ENCODE results near the gene PITX2. TPM values are rescaled to one million over a fixed set of nuclear protein-coding genes. Genes with fewer than 3 reads are reported as not detected.

PITX2 gene
- total and polyA plus RNA-seq, 2 of the 8 experiments (the other 6 are each of a cell fraction or from before 2014, with no cell fraction given), result 0.09 to 0.67 TPM

DNA sequence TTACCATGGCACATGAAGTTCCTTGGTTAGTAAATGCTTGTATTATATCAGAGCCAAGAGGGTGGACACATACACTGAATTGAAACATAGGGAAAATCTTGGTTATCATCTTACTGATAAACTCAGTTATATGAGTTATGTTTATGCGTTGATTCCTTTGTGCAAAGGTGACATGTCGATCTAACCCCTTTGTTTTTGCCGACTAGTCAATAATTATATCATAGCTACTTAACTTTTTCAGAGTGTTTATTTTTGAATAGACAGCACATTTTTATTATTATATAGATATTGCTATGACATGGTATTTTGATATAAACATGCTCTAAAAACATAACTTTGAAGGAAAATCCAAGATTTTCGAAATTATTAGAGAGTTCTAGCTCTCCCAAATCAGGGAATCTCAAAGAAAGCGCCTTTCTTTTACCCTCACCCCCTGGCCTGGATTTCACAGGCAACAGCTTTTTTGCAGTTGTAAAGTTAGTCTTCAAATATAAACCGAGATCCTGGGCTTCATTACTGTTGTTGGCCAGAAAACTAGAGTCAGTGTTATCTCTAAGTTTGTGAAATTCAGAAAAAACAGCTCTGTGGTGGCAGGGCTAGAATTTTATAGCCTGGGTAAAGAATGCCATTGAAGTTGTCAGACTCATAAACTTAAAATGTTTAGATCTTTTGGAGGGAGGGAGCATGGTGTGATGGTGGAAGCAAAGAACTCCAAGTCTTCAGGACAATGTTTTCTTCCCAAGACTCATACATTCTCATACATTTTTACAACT is 45.8 kb upstream of the PITX2 start:
- no peak overlapping the region for H2AFZ ChIP-seq (ENCODE audit: low read length)
- DNase-seq (ENCODE audit: low read depth in 1 of 2, low spot score in 2 of 2), result no peak
- H3K23ac ChIP-seq (ENCODE audit: insufficient read length), result no peak overlapping the region
- H4K91ac ChIP-seq (replicated peaks; ENCODE audit: insufficient read length, low read length), result no peak overlapping the region
- no peaks in the 10 kb centered on the region for H3K79me2 ChIP-seq (ENCODE audit: control insufficient read depth in 1 of 2, insufficient read depth in 2 of 2, low read length in 2 of 2)
- H3K4me3 ChIP-seq (ENCODE audit: extremely low read depth in 1 of 4, insufficient read depth in 2 of 4, low read depth in 3 of 4, low read length in 4 of 4), result no peak overlapping the region
- H2BK5ac ChIP-seq (ENCODE audit: low read depth, low read length), result no peak overlapping the region
- no peak overlapping the region for H3K56ac ChIP-seq (replicated peaks; ENCODE audit: insufficient read length, low read depth, low read length)
- no peak overlapping the region for H4K8ac ChIP-seq (ENCODE audit: extremely low read depth, insufficient read depth, low read length)
- H3K36me3 ChIP-seq (ENCODE audit: control insufficient read depth in 2 of 4, insufficient read depth in 4 of 4, low read length in 3 of 4), result no peaks in the 10 kb centered on the region
- H2BK12ac ChIP-seq (ENCODE audit: low read depth, low read length), result no peak overlapping the region
- ChIA-PET POLR2A (ENCODE audit: partially characterized antibody) (no interaction called here), CTCF (ENCODE audit: partially characterized antibody) (interaction anchor here (0.6 to 1.6 kb wide), 3 partner anchors 13 to 53 kb away, joined by 3 to 7 read pairs (median 3); no protein-coding TSS in a partner anchor)
- 74% methylated on average over 6 of the region's 6 CpGs; no CpG with 5 or more reads in 1 of the 2 experiments for WGBS, 2 experiments (ENCODE audit: extremely low coverage in 1 of 2, insufficient coverage in 1 of 2, insufficient read length in 1 of 2, insufficient replicate concordance in 2 of 2, low coverage in 1 of 2, low lambda C conversion rate in 2 of 2, missing lambda C conversion rate in 1 of 2)
- no peak overlapping the region for H4K5ac ChIP-seq (ENCODE audit: insufficient read length, low read depth, low read length)
- H2BK15ac ChIP-seq (ENCODE audit: low read length), result no peak overlapping the region
- no peak overlapping the region for H3K27ac ChIP-seq (ENCODE audit: low read depth, low read length)
- no peaks in the 10 kb centered on the region for H3K9me3 ChIP-seq (ENCODE audit: insufficient read depth in 2 of 2, low read depth in 1 of 2, low read length in 1 of 2)
- H3K27me3 ChIP-seq (replicated peaks in 1 of 4; ENCODE audit: control insufficient read depth in 3 of 4, extremely low read depth in 1 of 4, insufficient read depth in 3 of 4, low read length in 3 of 4), result no peaks in the 10 kb centered on the region
- no peak overlapping the region for H3K14ac ChIP-seq (ENCODE audit: insufficient read length)
- no peak overlapping the region for H3K4ac ChIP-seq (replicated peaks; ENCODE audit: insufficient read length, low read depth, low read length)
- FAIRE-seq, result no peak
- H2BK20ac ChIP-seq (ENCODE audit: low read length), result no peak overlapping the region
- H4K20me1 ChIP-seq (replicated peaks in 1 of 2; ENCODE audit: control insufficient read depth in 1 of 2, insufficient read depth in 2 of 2, low read length in 2 of 2), result no peaks in the 10 kb centered on the region
- no peaks in the 10 kb centered on the region for H3K79me1 ChIP-seq (ENCODE audit: low read depth, low read length)
- H3K4me1 ChIP-seq (replicated peaks in 1 of 4; ENCODE audit: control insufficient read depth in 3 of 4, insufficient read depth in 4 of 4, low read length in 3 of 4), result no peaks in the 10 kb centered on the region
- no peak overlapping the region for H2AK5ac ChIP-seq (ENCODE audit: low read depth, low read length)
- no peak overlapping the region for H3K18ac ChIP-seq (ENCODE audit: extremely low read depth, low read length)
- no peaks in the 10 kb centered on the region for H3K23me2 ChIP-seq (ENCODE audit: low read depth, low read length)
- no peak overlapping the region for H2BK120ac ChIP-seq (replicated peaks; ENCODE audit: low read depth, low read length)
- H3K4me2 ChIP-seq (ENCODE audit: insufficient read depth in 1 of 2, low read depth in 2 of 2, low read length in 2 of 2), result no peak overlapping the region
- TF ChIP-seq RBBP5 (IDR thresholded peaks at IDR 0.05; ENCODE audit: borderline replicate concordance, low read depth, low read length), result no peak
- H3K9ac ChIP-seq (replicated peaks in 1 of 4; ENCODE audit: extremely low read depth in 1 of 4, low read depth in 3 of 4, low read length in 3 of 4), result no peak overlapping the region
